PFSK-1 (cell line): ENCODE results near the gene TEX14.
A peak's percentile ranks its signal among the peaks of the same experiment; 100 is the strongest.

Experiments
- FOXP2 ChIP-seq: optimal IDR thresholded peaks from 2 replicates; pipeline ENCODE3; 2011; ENCODE audit warnings: borderline replicate concordance, control low read depth, inconsistent platforms; ENCODE audit not compliant: insufficient read depth; ENCODE audit errors: extremely low read length, extremely low read depth
- POLR2AphosphoS5 ChIP-seq: IDR thresholded peaks from 2 replicates; pipeline ENCODE4 v1.6.1; 2012; ENCODE audit warnings: low read depth, mild to moderate bottlenecking, control low read depth, low read length, moderate library complexity
- SIN3A ChIP-seq: IDR thresholded peaks from 2 replicates; pipeline ENCODE4 v1.6.1; 2012; ENCODE audit warnings: mild to moderate bottlenecking, low read length, moderate library complexity, borderline replicate concordance; ENCODE audit not compliant: insufficient read depth
- TAF1 ChIP-seq: IDR thresholded peaks from 2 replicates; pipeline ENCODE4 v1.6.1; 2012; ENCODE audit warnings: low read length, control low read depth, borderline replicate concordance; ENCODE audit not compliant: insufficient read depth
- TF ChIP-seq, protein P1 (sequence below), 2 experiments: IDR thresholded peaks; 2 replicates each; pipeline versions ENCODE4 v1.6.1 to v1.8.0; 2011 to 2012; ENCODE audit warnings: low read depth in 2 of 2, low read length in 2 of 2, control low read depth in 1 of 2, inconsistent platforms in 1 of 2, mild to moderate bottlenecking in 1 of 2, moderate library complexity in 1 of 2; ENCODE audit not compliant: insufficient read depth in 1 of 2

The TEX14 gene

DNA sequence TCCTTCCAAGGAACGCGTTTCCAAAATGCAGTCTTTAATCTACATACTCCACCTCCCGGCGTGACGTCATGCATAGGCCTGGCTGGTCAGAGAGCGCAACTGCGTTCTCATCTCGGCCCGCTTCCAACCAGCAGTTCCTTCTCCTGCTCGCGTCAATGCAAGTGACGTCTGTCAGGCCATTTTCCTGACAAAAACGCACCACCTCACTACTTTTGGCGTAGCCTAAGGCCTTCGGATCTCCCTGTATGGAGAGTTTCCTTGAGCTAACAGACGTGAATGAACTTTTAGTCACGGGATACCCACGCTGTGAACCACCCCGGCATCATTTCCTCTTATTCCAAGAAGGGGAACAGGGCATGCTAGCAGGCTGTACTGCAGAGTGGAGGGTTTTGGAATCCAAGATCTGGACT lies 25.0 kb downstream of the TEX14 start:
- TF ChIP-seq SIN3A (no peak), POLR2AphosphoS5 (no peak)

DNA sequence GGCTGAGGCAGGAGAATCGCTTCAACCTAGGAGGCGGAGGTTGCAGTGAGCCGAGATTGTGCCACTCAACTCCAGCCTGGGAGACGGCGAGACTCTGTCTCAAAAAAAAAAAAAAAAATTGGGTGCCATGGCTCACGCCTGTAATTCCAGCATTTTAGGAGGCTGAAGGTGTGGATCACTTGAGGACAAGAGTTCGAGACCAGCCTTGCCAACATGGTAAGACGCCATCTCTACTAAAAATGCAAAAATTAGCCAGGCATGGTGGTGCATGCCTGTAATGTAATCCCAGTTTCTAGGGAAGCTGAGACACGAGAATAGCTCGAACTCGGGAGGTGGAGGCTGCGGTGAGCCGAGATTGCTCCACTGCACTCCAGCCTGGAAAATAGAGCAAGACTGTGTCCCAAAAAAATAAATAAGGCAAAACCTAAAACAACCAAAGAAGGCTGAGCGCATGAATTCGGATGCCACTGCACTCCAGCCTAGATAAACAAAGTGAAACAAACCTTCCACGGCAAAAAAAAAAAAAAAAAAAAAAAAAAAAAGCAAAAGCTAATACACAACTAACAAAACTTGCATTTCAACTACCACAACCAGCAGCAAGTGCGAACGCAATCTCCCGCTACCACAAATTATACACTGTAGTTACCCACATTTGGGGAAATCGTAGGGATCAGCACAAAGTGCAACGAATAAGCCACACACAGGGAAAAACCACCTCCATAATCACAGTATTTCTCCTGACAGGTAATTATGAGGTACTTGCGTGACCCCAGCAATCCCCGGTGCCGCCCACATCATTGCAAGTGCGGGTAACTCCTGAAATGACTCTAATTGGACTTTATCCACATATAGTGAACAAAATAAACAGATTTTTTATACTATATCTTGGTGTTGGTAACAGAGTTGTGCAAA lies 25.6 kb downstream of the TEX14 start:
- TF ChIP-seq POLR2AphosphoS5, result no peak
- no peak for TF ChIP-seq TAF1

DNA sequence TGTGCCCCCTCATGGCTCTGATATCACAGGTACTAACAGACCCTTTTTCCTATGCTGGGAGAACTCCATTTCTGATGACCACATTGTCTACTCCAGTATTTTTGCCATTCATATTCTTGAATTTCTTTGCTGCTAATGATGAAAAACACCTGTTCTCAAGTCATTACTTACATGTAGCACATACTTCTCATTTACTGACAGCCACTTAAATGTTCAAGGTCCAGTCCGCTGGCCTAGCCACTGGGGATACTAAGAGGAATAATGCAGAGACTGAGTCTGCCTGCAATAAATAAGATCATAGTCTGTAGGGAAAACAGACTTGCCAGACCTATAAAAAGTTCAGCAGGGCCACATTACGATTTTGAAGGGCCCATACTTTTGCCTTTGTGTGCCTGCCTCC lies 27.5 kb downstream of the TEX14 start:
- TF ChIP-seq SIN3A (no peak), FOXP2 (no peak), POLR2AphosphoS5 (no peak), TAF1 (no peak)
- TF ChIP-seq, protein P1, sequence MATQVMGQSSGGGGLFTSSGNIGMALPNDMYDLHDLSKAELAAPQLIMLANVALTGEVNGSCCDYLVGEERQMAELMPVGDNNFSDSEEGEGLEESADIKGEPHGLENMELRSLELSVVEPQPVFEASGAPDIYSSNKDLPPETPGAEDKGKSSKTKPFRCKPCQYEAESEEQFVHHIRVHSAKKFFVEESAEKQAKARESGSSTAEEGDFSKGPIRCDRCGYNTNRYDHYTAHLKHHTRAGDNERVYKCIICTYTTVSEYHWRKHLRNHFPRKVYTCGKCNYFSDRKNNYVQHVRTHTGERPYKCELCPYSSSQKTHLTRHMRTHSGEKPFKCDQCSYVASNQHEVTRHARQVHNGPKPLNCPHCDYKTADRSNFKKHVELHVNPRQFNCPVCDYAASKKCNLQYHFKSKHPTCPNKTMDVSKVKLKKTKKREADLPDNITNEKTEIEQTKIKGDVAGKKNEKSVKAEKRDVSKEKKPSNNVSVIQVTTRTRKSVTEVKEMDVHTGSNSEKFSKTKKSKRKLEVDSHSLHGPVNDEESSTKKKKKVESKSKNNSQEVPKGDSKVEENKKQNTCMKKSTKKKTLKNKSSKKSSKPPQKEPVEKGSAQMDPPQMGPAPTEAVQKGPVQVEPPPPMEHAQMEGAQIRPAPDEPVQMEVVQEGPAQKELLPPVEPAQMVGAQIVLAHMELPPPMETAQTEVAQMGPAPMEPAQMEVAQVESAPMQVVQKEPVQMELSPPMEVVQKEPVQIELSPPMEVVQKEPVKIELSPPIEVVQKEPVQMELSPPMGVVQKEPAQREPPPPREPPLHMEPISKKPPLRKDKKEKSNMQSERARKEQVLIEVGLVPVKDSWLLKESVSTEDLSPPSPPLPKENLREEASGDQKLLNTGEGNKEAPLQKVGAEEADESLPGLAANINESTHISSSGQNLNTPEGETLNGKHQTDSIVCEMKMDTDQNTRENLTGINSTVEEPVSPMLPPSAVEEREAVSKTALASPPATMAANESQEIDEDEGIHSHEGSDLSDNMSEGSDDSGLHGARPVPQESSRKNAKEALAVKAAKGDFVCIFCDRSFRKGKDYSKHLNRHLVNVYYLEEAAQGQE (IDR thresholded peaks at IDR 0.05; ENCODE audit: insufficient read depth in 1 of 2, low read depth in 2 of 2, low read length in 2 of 2), result no peak

DNA sequence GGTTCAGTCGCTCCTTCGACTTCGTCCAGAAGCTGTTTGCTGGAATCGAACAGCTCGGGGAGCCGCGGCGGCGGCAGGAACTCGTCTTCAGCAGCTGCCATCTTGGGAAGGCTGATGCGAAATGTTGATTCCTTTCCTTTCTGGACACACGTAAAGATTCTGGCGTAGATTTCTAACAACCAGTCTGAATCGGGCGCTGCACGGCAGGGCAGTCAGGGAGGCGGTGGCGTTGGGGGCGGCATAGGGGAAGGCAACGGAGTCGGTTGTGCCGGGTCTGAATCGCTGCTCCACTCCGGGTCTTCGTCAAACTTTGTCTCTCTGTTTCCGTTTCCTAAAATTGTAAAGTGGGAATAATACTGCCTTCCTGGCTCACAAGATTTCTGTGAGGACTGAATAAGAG lies 30.3 kb downstream of the TEX14 start:
- TF ChIP-seq POLR2AphosphoS5, result no peak
- TF ChIP-seq TAF1, result no peak

DNA sequence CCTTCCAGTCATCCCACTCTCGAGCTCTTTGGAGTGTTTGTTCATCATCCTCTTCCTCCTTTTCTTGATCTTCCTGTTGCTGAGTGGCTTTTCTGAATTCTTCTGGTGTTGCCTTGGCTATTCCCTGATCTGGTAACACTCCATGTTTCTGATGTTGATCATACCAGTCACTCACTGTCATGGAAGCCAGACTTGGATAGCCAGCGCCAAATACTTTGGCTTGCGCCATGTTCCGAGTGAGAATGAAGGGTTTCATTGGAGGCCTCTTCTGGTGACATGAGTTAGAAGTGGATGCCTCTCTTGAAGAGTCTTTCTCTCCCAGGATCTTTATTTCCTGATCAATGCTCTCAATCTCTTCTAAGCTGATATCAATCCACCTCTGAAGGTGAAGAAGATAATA lies 31.2 kb downstream of the TEX14 start:
- TF ChIP-seq SIN3A, result no peak
- no peak for TF ChIP-seq TAF1
- TF ChIP-seq POLR2AphosphoS5, result no peak
- TF ChIP-seq, protein P1 (IDR thresholded peaks at IDR 0.05; ENCODE audit: insufficient read depth in 1 of 2, low read depth in 2 of 2, low read length in 2 of 2), result no peak
- TF ChIP-seq FOXP2, result no peak

DNA sequence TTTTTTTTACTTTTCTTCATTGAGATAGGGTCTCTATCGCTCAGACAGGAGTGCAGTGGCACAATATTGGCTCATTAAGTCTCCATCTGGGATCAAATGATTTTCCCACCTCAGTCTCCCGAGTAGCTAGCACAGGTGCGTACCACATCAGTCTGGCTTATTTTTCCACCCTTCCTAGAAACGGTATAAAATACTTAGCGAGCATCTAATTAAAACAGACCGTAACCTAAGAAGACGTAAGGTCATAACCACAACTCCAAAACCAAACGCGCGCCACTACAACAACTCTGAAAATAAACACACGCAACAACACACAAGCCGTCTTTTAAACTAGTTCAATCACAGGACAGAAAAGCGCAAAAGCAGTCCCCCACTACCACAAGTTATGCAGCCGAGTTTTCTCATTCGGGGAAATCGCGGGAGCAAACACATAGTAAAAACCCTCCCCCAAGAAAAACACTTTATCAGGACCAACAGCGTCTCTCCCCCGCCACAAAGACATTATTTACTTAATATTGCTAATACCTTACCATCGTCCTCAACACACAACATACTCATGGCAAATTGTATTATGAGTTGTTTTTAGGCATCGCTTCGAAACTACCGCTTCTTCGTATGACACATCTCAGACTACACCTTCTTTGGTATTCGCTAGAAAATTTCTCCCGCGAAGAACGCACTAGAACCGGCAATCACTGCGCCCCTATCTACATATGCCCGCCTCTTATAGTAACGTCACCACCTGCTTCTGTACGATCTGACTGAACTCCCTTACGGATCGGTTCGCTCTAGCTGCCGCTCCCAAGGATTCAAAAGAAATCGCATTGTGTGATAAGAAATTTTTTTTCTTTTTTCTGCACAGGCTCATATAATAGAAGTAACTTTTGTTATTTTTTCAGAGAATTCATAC lies 32.8 kb downstream of the TEX14 start:
- TF ChIP-seq, protein P1 (IDR thresholded peaks at IDR 0.05; ENCODE audit: insufficient read depth in 1 of 2, low read depth in 2 of 2, low read length in 2 of 2), result peak in 1 of 2 experiments; percentile 66; a peak in 2 of 4 replicates
- TF ChIP-seq POLR2AphosphoS5, result peak; percentile 100
- TF ChIP-seq FOXP2, result no peak
- TF ChIP-seq SIN3A, result peak; percentile 99; the same call in 1 of the 2 replicates
- peak; percentile 74; the same call in 1 of the 2 replicates for TF ChIP-seq TAF1
